ENCODE data around the gene INKA1.
A peak's percentile ranks its signal among the peaks of the same experiment; 100 is the strongest.
"Not testable (repeated sequence)": the region's sequence is repeated elsewhere in the genome, so short reads cannot be mapped to it uniquely, and the experiment has no call there.

The INKA1 gene

GRCh38 chr3:49782277-49782676 lies 20.8 kb upstream of the INKA1 start:
- in situ Hi-C loops (cut with HindIII; ENCODE audit: low pct_ligation_motif_present, low pct_unique_long_range_greater_than_20kb, low sequenced_read_pairs); DNase-seq: not testable (repeated sequence)

- in situ Hi-C loops (cut with HindIII; ENCODE audit: low pct_ligation_motif_present, low pct_unique_long_range_greater_than_20kb, low sequenced_read_pairs): no loop called here
- peak; percentile 42 for DNase-seq
These were observed 17.3 kb upstream of the INKA1 start for GRCh38 chr3:49785565-49786356.

DNA sequence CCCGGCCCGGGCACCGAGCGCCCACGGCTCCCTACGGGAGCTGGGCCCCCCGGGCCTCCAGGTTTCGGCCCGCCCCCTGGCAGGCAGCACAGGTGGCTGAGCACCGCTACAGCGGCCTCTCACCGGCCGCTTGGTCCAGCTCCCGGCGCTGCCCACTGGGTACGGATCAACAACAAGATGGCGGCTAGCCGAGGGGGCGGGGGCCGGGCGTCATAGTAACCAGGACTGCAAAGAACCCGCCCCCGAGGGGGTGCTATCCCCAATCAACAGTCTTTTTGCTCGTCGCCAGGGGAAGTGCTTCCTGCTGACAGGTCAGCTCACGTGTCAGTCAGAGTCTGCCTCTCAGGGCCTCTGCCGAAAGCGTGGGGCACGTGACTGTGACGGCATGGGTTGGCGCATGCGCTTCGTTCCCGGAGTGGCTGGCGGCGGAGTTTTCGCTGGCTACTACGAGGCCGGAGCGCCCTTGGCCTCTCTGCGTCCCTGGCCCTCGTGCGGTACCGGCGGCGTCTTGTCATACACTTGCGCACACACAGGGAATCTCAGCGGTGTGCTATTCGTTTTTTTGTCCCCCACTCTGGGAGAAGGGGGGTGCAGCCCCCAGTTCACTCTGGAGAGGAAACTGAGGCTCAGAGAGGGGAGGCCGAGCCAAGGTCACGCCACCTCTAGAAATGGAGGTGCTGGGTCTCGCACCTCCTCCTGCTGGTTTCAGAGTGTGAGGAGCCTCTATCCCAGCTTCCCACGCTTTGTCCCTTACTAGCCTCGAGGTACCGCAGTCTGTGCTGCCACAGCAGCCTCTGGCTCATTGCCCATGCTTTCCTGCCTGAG lies 16.5 kb upstream of the INKA1 start, which contains the start of gene IP6K1:
IP6K1 (minus strand) TSS at position 186 of the 825 bp plus-strand sequence. CDS start 38,502 bp downstream, outside the sequence.
- in situ Hi-C loops (cut with HindIII; ENCODE audit: low pct_ligation_motif_present, low pct_unique_long_range_greater_than_20kb, low sequenced_read_pairs): no loop called here
- peak; percentile 99 for DNase-seq

- DNase-seq: no peak
- in situ Hi-C loops (cut with HindIII; ENCODE audit: low pct_ligation_motif_present, low pct_unique_long_range_greater_than_20kb, low sequenced_read_pairs): no loop called here
These were observed 15.9 kb upstream of the INKA1 start for GRCh38 chr3:49787182-49787464.

DNA sequence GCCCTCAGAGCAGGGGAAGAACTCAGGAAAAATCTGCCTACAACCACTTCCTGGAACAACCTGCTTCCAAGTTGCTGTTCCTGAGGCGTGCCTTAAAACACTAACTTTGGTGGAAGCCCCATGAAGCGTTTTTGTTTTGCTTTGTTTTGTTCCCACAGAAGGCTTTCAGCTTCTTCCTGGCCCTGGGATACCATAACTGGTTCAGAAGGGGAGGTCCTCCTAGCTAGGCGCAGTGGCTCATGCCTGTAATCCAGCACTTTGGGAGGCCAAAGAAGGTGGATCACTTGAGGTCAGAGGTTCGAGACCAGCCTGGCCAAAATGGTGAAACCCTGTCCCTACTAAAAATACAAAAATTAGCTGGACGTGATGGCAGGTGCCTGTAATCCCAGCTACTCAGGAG lies 15.5 kb upstream of the INKA1 start:
- in situ Hi-C loops (cut with HindIII; ENCODE audit: low pct_ligation_motif_present, low pct_unique_long_range_greater_than_20kb, low sequenced_read_pairs): no loop called here
- no peak for DNase-seq

DNA sequence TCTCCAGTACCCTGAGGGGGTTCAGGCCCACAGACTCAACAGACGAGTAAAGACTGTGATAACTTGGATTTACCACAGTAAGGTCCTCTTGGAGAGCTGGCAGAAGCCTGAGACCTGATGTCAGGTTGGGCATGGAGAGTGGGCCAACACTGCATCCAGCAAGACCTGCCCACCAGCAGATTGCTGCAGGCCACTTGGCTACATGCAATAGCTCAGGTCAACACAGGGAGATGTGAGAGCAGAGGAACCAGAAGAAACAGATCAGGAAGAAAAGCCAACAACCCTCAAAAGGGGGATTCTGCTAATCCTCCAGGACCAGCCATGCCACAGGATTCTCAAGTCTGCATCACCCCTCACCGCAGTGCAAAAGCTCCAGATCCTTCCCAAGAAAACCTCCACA lies 15.0 kb upstream of the INKA1 start:
- in situ Hi-C loops (cut with HindIII; ENCODE audit: low pct_ligation_motif_present, low pct_unique_long_range_greater_than_20kb, low sequenced_read_pairs): no loop called here
- no peak for DNase-seq

DNA sequence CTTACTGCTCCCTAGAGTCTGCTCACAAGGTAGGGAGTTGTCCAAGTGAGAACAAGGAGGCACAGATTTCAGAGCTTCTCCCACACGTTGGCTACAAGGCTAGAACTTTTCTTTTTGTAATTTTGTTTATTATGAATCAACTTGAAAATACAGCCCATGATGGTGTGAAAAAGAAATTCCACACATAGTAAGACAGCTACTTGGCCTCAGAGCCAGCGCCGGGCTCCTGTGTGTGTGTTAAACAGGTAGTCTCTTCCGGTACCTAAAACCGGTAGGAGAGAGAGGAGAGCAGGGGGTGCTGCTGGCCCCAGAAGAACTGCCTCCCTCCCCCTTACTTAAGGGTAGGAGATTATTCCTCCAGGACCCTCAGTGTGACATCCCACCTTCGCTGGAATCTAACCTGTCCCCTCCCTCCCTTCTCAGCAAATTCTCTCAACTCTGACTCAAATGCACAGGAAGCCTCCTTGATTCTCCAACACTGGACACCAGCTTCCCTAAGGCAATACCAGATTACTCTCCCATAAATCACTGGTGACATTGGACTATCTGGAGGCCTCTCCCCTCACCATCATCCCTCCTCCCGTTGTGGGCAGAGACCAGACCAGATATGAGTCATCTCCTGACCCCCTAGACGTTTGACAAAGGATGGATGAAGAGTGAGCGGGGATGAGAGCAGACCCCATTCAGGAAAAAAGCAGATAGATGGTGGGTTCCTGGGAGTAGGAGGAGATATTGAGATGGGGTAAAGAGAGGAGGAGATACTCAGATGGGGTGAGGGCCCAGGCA lies 12.2 kb upstream of the INKA1 start:
- in situ Hi-C loops (cut with HindIII; ENCODE audit: low pct_ligation_motif_present, low pct_unique_long_range_greater_than_20kb, low sequenced_read_pairs): no loop called here
- DNase-seq: no peak

DNA sequence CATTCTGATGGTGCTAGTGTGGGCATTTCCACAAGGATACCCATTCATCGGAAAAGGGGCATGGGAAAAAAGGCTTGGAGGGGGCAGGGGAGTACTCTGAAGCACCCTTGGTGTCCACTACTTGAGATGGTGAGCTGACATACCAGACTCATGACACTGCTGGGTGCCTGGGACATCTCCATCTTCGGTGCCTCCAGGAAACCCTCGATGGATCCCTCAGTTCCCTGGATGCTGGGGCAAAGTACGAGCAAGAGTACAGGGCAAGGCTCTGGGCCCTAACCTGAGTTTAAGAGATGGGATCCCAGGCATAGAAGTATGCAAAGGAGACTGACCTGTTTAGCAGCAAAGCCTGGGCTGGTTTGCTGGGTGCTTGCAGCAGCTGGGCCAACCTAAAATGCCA lies 11.5 kb upstream of the INKA1 start:
- DNase-seq: no peak
- in situ Hi-C loops (cut with HindIII; ENCODE audit: low pct_ligation_motif_present, low pct_unique_long_range_greater_than_20kb, low sequenced_read_pairs): no loop called here

GRCh38 chr3:49792371-49793150 lies 10.5 kb upstream of the INKA1 start:
- in situ Hi-C loops (cut with HindIII; ENCODE audit: low pct_ligation_motif_present, low pct_unique_long_range_greater_than_20kb, low sequenced_read_pairs): no loop called here
- DNase-seq: no peak

- DNase-seq: no peak
- in situ Hi-C loops (cut with HindIII; ENCODE audit: low pct_ligation_motif_present, low pct_unique_long_range_greater_than_20kb, low sequenced_read_pairs): no loop called here
These were observed 9.5 kb upstream of the INKA1 start for GRCh38 chr3:49793486-49794085.

GRCh38 chr3:49794431-49794830 lies 8.6 kb upstream of the INKA1 start:
- in situ Hi-C loops (cut with HindIII; ENCODE audit: low pct_ligation_motif_present, low pct_unique_long_range_greater_than_20kb, low sequenced_read_pairs): no loop called here
- DNase-seq: no peak

DNA sequence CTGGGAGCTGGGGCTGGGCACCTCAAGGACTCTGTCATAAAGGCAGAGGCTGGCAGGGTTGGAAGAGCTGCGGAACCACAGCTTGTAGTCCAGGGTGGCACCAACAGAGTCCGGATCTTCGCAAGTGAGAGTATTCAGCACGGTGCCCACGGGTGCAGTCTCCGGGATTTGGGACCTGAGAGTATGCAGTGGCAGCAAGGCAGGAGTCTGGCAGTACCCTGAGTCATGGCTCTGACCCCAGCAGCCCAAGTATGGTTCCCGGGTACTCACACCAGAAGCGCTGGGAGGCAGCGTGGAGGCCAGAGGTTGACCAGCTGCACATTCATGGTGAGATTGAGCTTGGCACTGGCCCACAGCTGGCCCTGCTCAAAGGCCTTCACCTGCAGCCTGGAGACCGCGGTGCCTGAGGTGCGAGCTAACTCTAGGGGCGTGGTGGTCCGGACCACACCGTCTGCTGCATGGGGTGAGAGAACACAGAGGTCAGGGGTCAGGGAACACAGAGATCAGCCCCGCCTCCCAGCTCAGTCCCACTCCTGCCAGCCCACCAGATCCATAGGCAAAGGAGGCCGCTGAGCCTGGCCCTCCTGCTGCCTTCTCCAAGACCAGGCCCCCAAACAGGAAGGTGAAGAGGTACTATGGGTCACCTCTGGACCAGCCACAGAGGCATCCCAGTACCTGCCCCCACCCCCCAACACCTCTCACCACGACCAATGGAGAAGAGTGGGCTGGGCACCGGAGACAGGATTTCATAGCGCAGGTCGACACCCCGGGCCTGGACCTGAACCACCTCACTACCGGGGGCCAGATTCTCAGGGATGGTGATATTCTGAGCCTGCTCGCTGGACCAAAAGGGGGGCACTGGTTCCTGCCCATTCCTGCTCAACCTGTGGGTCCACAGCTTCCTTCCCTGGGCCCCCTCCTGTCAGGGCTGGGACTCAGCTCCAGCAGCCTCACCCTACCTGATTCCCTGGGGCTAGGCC lies 7.8 kb upstream of the INKA1 start:
- no peak for DNase-seq
- in situ Hi-C loops (cut with HindIII; ENCODE audit: low pct_ligation_motif_present, low pct_unique_long_range_greater_than_20kb, low sequenced_read_pairs): no loop called here

- in situ Hi-C loops (cut with HindIII; ENCODE audit: low pct_ligation_motif_present, low pct_unique_long_range_greater_than_20kb, low sequenced_read_pairs): no loop called here
- no peak for DNase-seq
These were observed 4.0 kb upstream of the INKA1 start for GRCh38 chr3:49799105-49799504.

DNA sequence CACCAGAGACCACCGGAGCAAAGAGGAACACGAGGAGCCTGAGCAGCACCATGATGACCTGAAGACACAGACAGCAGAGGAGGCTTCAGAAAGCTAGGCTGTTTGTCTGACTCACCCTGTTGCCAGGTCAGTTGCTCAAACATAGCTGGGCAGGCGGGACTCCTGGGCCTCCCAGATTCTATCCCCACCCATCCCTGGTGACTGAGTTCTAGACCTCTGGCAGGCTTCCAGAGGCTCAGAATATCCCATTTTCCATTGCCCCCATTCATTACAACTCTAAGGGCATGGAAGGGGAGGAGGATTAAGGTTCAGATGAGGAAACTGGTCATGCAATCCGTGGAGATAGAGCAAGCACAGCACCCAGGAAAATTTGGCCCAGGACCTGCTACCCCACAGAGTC lies 3.3 kb upstream of the INKA1 start, which contains the start of gene CDHR4:
CDHR4 (minus strand) TSS at position 113 of the 400 bp plus-strand sequence; CDS start at position 52, 61 bp downstream.
- DNase-seq: peak; percentile 47
- in situ Hi-C loops (cut with HindIII; ENCODE audit: low pct_ligation_motif_present, low pct_unique_long_range_greater_than_20kb, low sequenced_read_pairs): no loop called here

- in situ Hi-C loops (cut with HindIII; ENCODE audit: low pct_ligation_motif_present, low pct_unique_long_range_greater_than_20kb, low sequenced_read_pairs): no loop called here
- DNase-seq: no peak
These were observed 1.9 kb upstream of the INKA1 start for GRCh38 chr3:49801160-49801559.

DNA sequence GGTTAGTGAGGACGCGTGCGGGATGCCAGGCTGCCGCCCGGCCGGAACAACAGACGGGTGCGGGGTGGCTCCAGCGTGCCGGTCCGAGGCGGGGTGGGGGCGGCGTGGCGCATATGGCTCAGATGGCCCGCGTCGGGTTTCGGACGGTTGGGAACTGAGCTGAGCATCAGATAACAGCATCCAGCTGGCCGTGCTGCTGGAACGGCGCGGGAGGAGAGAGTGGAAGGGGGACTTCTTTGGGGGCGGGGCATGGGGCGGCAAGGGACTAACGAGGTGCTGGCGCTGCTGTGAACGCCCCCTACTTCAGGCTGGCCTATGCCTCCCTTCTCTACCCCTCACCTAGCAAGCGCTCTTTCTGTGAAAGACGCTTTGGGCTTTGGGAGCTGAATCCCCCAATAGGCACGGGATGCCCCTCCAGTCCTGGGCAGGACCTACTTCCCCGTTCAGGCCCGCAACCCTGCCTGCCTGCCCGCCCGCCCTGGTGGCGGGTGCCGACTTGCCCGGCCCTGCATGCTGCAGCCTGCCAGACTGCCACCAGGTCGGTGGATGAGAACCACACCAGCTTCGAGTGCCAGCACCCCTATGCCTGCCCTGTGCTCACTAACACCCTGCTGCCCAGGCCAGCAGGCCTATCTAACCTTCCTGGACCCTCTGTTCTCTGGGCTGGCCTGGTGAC lies 542 bp downstream of the INKA1 start:
- DNase-seq: no peak
- in situ Hi-C loops (cut with HindIII; ENCODE audit: low pct_ligation_motif_present, low pct_unique_long_range_greater_than_20kb, low sequenced_read_pairs): no loop called here

Data from ACHN (cell line).